Stimulated activated naive CD8-positive, alpha-beta T cell treated with anti-CD3 and anti-CD28 coated beads, Interleukin-15, Interleukin-2, amounts not matched to agents 100 U/mL and 50 U/mL, for 24 hours (primary cell): ENCODE data around the gene OGFR.
A peak's percentile ranks its signal among the peaks of the same experiment; 100 is the strongest.

ENCODE experiments used
- ATAC-seq: fragments of 150-1000 bp; cut with Tn5 transposase; one replicate; pipeline ENCODE4 v1.10.0; 2021
- DNase-seq: peaks from one replicate; pipeline ENCODE4 v3.0.0; 2021

Gene OGFR

GRCh38 chr20:62860924-62861691, 56.5 kb downstream of the OGFR start:
- DNase-seq: peak; percentile 45
- ATAC-seq: peak; percentile 31

- peak; percentile 95 for DNase-seq
- peak; percentile 88 for ATAC-seq
Measured at GRCh38 chr20:62861726-62862336, 57.2 kb downstream of the OGFR start, which contains the start of gene TCFL5. TCFL5 (minus strand) TSS chr20:62861822; CDS start chr20:62861670, 152 bp downstream.
